NCI-H82 (cell line): Measurements from ENCODE around the gene RNF146.
A peak's percentile ranks its signal among the peaks of the same experiment; 100 is the strongest.
"Not testable (repeated sequence)": the region's sequence is repeated elsewhere in the genome, so short reads cannot be mapped to it uniquely, and the experiment has no call there.

ENCODE experiments used
- DNase-seq: peaks from one replicate; lab custom pipeline; 2025; lab: John Stamatoyannopoulos, UW

The RNF146 gene

GRCh38 chr6:127288705-127289104 lies 22.0 kb downstream of the RNF146 start:
- DNase-seq = no peak

- no peak for DNase-seq
Observed at GRCh38 chr6:127289934-127290333, 23.3 kb downstream of the RNF146 start.

- no peak for DNase-seq
Observed at GRCh38 chr6:127290391-127291265, 24.0 kb downstream of the RNF146 start.

GRCh38 chr6:127291495-127291894 lies 24.8 kb downstream of the RNF146 start:
- DNase-seq = no peak

GRCh38 chr6:127297502-127298070 lies 30.9 kb downstream of the RNF146 start:
- DNase-seq = no peak

- DNase-seq = no peak
Observed at GRCh38 chr6:127298475-127298874, 31.8 kb downstream of the RNF146 start.

GRCh38 chr6:127299522-127300240 lies 33.0 kb downstream of the RNF146 start:
- DNase-seq = no peak

- peak; percentile 47 for DNase-seq
Observed at GRCh38 chr6:127300411-127300810, 33.7 kb downstream of the RNF146 start.

GRCh38 chr6:127301199-127301700 lies 34.6 kb downstream of the RNF146 start:
- DNase-seq = no peak

- peak; percentile 63 for DNase-seq
Observed at GRCh38 chr6:127302728-127303660, 36.3 kb downstream of the RNF146 start.

GRCh38 chr6:127303917-127304316 lies 37.3 kb downstream of the RNF146 start:
- DNase-seq = no peak

- DNase-seq = no peak
Observed at GRCh38 chr6:127305741-127306140, 39.1 kb downstream of the RNF146 start.

- DNase-seq = no peak
Observed at GRCh38 chr6:127317388-127318128, 50.9 kb downstream of the RNF146 start.

GRCh38 chr6:127319686-127320085 lies 53.0 kb downstream of the RNF146 start:
- DNase-seq = no peak

- no peak for DNase-seq
Observed at GRCh38 chr6:127328043-127328609, 61.5 kb downstream of the RNF146 start.

GRCh38 chr6:127331256-127331655 lies 64.6 kb downstream of the RNF146 start:
- DNase-seq = not testable (repeated sequence)

GRCh38 chr6:127332383-127332961 lies 65.8 kb downstream of the RNF146 start:
- no peak for DNase-seq
